AG04450 (cell line): ENCODE results near the gene PGLYRP2. TPM values are rescaled to one million over a fixed set of nuclear protein-coding genes. Genes with fewer than 3 reads are reported as not detected.

Source experiments
- CTCF ChIA-PET: fragments of 300-600, 350-600 bp; formaldehyde crosslinking; extraction: SDS; loops from one replicate; lab custom pipeline; 2022; ENCODE audit warnings: antibody characterized with exemption, inconsistent platforms; lab: Charles Lee
- POLR2A ChIA-PET: fragments of 350-600 bp; formaldehyde crosslinking; extraction: SDS; loops from one replicate; lab custom pipeline; 2021; ENCODE audit warnings: antibody characterized with exemption, inconsistent platforms; lab: Yijun Ruan, JAX
- DNase-seq: peaks from one replicate; pipeline ENCODE4 v3.0.0-alpha.2; 2011; ENCODE audit warnings: low read depth, low spot score
- H3K27ac ChIP-seq: one replicate; pipeline ENCODE4 v1.5.1; 2012; ENCODE audit warnings: low read depth, low read length, control low read depth
- H3K27me3 ChIP-seq: one replicate; pipeline ENCODE4 v1.6.0; 2012; ENCODE audit warnings: low read length; ENCODE audit not compliant: control insufficient read depth, insufficient read depth
- H3K4me3 ChIP-seq: 2 replicates; pipeline ENCODE4 v1.5.1; 2011; ENCODE audit warnings: mild to moderate bottlenecking, low read depth, low read length, control low read depth
- H3K9me3 ChIP-seq: 2 replicates; pipeline ENCODE4 v1.5.1; 2012; ENCODE audit warnings: low read length; ENCODE audit not compliant: control insufficient read depth, insufficient read depth
- CTCF ChIP-seq: IDR thresholded peaks from 2 replicates; pipeline ENCODE4 v1.5.1; 2011; ENCODE audit warnings: low read depth, low read length, control low read depth, inconsistent platforms
- polyA plus RNA-seq: library from polyadenylated mRNA; depleted of rRNA; stranded (reverse); fragments of >200 nt; gene quantifications from 2 replicates; pipeline ENCODE4 v1.2.3, GENCODE V29; 2011

PGLYRP2 gene
- polyA plus RNA-seq, 1 experiment, result not detected

DNA sequence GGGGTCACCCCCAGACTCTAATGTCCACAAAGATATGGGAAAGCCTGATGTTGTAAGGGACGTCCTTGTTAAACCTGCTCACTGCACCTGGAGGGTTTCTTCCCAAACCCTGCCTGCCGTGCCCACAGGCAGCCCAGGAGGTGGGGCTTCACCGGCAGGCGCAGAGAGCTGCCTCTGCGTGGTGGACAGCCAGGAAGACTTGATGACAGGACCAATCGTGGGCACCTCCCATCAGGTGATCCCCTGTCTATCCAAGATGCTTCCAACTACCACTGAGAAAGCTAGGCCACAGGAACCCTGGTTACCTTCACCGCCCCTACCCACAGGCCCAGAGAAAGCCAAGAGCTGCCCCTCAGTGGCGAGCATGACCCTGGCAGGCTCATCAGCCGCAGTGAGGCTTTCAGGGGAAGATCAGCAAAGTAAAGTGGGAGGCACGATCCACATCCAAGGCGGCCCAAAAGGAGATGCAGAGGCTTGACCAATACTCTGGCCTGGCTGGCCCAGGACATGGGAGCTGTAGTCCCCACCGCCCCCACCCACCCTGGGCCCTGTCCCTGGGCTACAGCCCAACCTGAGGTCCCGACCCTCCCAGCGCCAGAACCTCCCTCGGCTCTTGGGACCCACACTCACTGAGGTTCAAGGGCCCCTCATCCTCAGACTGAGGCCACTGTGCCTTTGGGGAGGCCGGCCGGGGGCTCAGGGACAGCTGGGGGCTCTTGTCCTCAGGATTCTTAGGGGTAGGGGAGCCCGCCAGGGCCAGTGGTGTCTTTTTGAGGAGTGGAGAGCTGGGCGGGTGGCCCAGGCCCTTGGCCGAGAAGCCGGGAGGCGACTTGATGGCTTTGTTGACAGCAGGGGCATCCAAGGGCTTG, 50.1 kb downstream of the PGLYRP2 start:
- Histone ChIP-seq H3K4me3 (no peak overlapping the region), H3K27ac (no peak overlapping the region), H3K27me3 (no peaks in the 10 kb centered on the region), H3K9me3 (peaks cover 19% of the 10 kb centered on the region; the same call in 1 of the 2 replicates)
- ChIA-PET CTCF (interaction anchor here (1.6 to 1.8 kb wide), 2 partner anchors 10 to 126 kb away, joined by 5 to 8 read pairs; partner anchors contain the start of gene AKAP8L), POLR2A (interaction anchor here (0.6 to 2.1 kb wide), 2 partner anchors 10 kb away, joined by 4 to 7 read pairs; partner anchors contain the start of gene AKAP8L)
- no peak for TF ChIP-seq CTCF
- no peak for DNase-seq

- no peaks in the 10 kb centered on the region for H3K27me3 ChIP-seq
- POLR2A ChIA-PET, result no interaction called here
- H3K9me3 ChIP-seq, result peaks cover 29% of the 10 kb centered on the region
- H3K27ac ChIP-seq, result no peak overlapping the region
- no peak overlapping the region for H3K4me3 ChIP-seq
- CTCF ChIA-PET, result no interaction called here
- no peak for TF ChIP-seq CTCF
- DNase-seq, result no peak
These were observed 51.3 kb downstream of the PGLYRP2 start for GRCh38 chr19:15427991-15428471.

- Histone ChIP-seq H3K9me3 (peaks cover 32% of the 10 kb centered on the region), H3K27ac (no peak overlapping the region), H3K4me3 (no peak overlapping the region), H3K27me3 (no peaks in the 10 kb centered on the region)
- DNase-seq, result no peak
- CTCF ChIA-PET, result no interaction called here
- POLR2A ChIA-PET, result no interaction called here
- TF ChIP-seq CTCF, result no peak
These were observed 52.0 kb downstream of the PGLYRP2 start for GRCh38 chr19:15427350-15427700.

DNA sequence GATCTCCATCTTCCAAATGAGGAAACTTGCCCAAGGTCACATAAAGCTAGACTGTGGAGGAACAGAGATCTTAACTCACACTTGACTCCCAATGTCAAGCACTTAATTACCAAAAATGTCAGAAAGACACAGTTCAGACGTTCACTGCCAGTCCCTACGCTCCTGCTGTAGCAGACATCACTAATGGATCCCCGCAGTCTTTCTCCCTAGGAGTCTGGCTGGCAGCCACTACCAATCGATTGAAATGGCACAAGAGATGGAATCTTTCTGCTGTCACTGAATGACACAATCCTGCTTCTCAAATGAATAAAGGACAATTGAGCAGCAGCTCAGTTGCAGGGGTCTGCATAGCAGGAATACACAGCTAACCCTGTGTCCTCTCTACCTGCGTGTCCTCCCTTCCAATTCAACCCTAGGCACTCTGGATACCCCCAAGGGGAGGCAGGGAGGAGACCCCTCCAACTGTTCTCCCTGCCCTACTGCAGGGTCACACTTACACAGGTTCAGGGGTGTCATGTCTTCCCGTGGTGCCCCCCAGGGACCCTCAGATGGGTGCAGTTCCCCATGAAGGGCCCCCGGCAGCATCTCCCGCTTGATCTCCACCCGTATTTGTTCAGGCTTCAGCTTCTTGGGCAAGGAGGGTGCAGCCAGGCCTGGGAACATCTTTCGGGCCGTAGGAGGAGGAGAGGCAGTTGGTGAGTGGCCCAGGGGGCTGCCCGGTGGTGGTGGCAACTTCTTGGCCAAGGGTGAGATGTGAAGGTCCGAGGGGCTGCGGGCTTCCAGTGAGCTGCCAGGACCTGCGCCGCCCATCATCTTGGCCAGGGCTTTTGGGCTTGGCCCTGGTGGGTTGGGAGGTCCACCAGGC, 52.6 kb downstream of the PGLYRP2 start:
- DNase-seq, result no peak

More for the DNA sequence above, 52.6 kb downstream of the PGLYRP2 start:
- Histone ChIP-seq H3K9me3 (peaks cover 32% of the 10 kb centered on the region), H3K27me3 (no peaks in the 10 kb centered on the region), H3K27ac (no peak overlapping the region), H3K4me3 (no peak overlapping the region)
- CTCF ChIA-PET, result no interaction called here
- TF ChIP-seq CTCF, result no peak
- POLR2A ChIA-PET, result no interaction called here
